GM21717 (cell line): ENCODE results near the gene ANK3.
"Not testable (repeated sequence)": the region's sequence is repeated elsewhere in the genome, so short reads cannot be mapped to it uniquely, and the experiment has no call there.

Source experiments
- ATAC-seq: cut with Tn5 transposase; IDR thresholded peaks from one replicate; pipeline ENCODE4 v1.9.1; 2021; ENCODE audit warnings: mild to moderate bottlenecking, moderate library complexity; ENCODE audit not compliant: unreplicated experiment

Gene ANK3

DNA sequence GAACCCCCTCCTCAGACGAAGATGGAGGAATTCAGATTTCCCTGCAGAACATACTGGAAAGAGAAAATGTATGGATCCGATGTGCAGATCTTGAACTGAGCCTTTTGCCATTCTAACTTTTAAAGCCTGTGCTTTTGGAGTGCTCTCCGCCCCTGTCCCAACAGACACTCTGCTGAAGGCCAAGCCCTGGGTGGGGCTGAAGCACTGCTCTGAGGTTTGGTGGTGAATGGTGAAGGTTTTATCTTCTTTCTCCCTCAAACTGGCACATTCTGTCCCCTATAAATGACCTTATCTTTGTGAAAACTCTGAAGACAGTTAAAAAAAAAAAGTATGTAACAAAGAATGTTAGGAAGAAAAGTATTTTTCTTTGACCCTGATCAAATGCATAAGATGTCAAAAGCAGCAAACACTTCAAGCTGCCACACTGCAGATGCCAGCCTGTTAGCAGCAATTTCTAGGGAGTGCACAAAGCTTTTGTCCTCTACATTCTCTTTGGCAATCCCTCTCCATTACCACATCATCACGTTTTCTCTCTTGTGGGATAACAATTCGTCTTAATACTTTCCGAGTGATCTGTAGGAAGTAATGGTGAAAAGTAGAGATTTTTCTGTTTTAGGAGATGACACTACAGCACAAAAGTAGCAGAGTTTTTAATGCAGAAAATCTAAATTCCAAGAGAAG, 346.0 kb downstream of the ANK3 start:
- no peak for ATAC-seq

DNA sequence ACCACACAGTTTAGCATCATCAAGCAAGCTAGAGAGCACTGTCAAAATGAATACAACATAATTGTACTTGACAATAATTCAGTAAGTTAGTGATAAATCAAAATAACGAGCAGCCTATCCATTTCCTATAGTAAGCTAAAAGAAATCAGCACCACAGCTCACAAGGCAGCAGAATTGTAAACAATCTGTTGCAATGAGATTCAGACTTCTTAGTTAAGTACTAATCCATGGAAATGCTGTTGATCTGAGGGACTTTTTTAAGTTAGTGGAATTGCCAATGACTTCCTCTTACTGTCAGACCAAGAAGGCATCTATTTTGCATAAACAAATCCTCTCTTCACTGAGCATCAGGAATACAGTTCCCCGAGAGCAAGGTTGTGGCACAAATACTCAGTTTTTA, 346.8 kb downstream of the ANK3 start:
- ATAC-seq: no peak

DNA sequence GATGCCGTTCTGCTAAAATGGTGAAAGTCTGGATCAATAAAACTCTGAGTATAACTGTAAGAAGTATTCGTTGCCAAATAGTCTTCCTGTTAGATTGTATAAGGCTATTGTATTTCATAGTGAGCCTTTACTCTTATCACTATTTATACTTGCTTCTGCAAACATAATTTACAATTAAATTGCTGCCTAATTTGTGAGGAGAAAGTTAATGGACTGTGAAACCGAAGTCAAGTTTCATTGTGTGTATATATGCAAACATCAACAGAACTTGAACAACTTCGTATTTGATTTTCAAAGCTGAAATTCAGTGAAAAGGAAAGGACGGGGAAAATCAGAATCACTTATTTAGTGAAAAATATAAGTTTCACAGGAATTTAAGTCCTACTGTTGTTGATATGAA, 347.4 kb downstream of the ANK3 start:
- ATAC-seq: no peak

DNA sequence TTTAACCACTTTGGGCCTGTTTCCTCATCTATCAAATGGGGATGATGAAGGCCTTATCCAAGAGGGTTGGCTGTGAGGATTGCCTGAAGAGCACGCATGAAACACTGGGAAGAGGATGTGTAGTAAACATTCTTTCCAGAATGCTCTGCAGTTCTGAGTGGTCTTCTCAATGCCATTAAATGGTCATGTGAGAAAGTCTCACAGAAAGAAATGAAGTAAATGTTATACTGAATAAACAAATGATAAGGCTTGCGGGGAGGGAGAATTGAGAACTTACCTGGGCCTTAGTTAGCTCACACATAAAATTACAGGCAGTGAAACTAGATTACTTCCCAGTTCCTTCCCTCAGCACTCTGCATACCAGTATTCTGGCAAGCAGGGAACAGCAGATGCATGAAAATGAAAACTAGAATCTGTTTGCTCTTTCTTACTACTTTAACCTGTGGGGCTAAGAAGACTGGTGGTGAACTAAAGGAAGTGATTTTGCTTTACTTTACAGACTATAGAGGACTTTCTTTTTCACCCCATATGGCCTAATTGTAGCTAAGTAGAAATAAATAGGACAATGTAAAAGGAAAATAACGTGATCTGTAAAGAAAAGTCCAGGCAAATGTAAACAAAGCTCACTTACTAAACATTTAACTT, 348.1 kb downstream of the ANK3 start:
- peak; percentile 61 for ATAC-seq

DNA sequence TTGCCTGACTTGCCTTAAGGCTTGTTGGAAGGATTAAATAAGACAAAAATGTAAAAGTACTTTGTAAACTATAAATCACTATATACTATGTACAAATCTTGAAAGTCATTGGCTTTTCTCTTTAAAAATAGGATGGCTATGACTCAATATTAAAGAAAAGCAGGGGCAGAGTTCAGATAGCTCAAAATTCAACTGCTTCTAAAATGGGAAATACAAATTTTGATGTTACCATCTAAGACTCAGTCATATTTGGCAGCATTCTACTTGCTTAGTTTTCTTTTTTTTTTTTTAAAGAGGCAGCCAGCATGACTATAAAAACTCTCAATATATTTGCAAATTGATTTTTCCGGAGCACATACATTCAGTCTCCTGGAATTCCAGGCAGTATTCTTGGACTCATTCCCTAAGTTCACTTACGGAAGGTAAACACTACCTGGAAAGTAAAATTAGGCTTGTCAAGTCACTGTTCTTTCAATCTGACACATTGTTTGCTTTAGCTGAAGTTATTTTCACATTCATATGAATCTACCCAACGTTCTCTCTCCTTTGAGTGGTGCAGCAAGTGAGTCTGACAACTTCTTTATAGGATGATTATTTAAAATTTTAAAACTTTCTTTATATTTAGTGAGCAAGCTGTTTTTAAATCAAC, 349.5 kb downstream of the ANK3 start:
- ATAC-seq: no peak

DNA sequence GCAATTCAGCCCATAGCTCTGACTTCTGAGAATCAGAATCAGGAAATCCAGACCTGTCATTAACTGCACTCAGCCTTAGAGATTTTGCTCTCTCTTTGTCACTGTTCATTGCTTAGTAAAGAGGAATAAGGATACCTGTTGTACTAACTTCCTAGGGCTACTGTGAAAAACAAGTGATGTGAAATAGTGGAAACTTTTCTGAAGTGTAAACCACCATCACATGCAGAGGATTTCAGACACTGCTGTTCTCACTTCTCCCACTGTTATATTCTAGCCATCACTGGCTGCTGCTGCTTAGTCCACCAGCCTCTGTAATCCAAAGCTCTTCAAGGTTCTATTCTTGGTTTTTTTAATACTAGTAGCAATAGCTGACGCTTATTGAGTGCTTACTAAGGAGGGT, 353.7 kb downstream of the ANK3 start:
- ATAC-seq: no peak

DNA sequence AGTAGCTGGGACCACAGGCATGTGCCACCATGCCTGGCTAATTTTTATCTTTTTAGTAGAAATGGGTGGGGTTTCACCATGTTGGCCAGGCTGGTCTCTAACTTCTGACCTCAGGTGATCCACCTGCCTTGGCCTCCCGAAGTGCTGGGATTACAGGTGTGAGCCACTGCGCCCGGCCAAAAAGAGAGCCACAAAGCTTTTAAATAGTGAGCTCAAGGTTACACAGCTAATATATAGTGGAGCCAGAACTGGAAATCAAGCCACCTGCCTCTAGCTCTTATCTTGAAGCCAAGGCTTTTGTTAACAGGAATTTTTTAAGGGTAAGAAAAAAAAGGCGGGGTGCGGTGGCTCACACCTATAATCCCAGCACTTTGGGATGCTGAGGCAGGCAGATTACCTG, 354.3 kb downstream of the ANK3 start:
- not testable (repeated sequence) for ATAC-seq

DNA sequence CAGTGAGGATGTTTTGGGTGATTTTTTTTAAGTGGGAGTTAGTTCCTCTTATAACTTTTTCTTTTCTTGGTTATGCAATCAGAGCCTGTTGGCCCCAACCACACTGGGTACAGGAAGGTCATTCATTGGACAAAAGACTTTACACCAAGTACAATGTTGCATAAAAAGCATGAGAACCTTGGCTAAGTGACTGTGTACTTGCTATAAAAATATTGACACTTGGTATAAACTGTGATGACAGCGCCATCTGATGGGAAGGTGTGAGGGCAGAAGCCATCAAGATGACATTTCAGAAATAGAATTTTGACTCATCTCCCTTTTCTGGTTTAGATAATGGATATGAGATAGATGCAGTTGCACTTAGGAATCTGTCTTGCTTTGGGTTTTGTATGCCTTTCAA, 357.0 kb downstream of the ANK3 start:
- ATAC-seq: peak; percentile 39

DNA sequence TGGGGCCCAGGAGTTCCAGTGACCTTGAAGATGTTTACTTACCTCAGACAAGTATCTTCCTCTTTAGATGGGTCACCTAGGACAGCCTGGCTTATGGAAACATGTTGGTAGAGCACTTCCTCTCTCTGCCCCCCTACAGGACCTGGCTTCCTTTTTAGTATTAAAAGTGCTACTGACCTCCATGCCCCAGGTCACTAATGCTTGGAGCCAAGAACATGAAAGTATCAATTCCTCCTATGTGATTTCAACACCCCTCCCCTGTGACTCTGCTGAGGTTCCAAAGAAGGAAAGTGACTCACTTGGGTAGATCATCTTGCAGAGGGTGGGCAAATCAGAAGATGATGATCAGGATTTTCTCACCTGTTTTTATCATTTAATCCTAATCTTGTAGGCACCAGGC, 358.0 kb downstream of the ANK3 start:
- peak; percentile 74 for ATAC-seq

DNA sequence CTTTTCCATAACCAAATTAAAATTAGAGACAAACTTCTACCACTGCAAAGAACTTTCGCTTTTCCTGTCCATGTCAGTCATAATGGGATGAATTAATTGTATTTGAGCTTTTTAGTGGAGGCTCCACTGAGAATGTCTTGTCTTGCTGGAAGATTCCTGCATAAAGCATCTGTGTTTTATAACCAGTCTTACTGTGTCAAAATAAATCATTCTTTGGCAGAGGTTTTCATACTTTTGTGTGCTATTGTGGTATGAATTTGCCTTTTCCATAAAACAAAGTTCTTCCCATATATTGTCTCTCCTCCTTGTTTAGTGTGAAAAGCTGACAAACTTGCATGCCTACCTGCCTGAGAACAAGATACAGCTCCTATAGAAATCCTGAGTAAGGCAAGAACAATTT, 358.5 kb downstream of the ANK3 start:
- no peak for ATAC-seq

DNA sequence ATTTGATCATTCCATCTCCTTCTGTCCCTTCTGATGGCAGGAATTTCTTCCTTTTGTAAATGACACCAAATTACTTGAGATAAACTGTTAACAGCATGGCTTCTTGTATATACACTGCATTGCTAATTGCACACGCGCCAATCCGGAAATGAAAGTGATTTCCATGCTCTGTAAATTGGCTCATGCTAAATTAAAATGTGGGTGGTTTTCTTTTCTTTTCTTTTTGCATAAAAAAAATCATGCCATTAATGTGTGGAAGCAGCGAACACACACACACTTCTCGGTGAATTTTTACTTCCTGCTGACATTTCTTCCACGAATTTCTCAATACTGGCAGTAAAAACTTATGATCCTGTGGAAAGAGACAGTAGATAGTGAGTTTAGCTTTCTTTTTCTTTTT, 360.2 kb downstream of the ANK3 start:
- ATAC-seq: no peak

DNA sequence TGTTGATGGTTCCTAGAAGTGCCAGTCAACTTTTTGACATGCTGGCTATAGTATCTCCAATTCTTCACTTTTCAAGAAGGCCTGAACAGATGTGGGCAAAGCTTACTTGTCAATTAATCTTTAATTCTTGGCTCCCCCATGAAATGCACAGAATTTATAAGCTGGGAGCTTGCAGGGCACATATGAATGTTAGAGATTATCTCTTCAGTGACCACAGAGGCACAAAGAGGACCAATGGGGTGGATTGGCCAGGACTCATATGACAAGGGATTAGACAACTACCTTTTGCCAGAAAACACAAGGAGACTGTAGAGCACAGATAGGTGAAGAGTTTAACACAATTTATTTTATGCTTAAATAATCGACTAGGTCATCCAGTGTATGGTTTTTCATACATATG, 361.6 kb downstream of the ANK3 start:
- no peak for ATAC-seq

DNA sequence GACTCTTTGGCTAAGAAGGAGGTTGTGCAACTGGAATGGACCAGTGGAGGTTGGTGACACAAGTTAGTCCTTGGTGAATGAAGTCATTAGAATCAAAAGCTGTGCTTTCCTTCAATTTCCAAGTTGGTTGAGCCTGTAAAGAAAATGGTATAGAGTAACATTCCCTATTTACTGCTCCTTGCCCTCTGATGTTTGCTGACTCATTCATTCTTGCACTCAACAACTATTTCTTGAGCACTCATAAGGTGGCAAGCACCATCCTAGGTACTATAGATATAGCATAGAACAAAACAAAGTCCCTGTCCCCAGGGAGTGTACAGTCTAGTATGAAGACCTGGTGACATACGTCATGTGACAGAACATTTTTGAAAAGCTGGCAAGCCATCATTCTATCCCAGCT, 364.4 kb downstream of the ANK3 start:
- no peak for ATAC-seq

DNA sequence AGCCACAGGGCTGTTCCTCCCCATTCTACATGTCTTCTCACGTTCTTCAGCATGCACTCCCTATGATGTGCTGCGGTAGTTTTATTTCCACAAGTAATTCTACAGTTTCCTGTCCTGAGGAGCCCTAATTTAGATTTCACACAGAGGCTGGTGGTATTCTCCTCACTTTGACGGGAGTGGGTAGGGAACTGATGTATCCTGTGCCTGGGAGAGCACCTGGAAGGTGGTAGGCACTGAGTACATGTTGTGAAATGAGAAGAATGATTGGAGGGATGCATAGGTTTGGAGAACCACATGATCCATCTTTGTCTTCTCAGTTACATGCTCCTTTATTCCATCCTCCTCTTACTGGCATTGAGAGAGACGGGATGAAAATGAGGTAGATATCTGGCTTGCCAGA, 365.2 kb downstream of the ANK3 start:
- no peak for ATAC-seq

DNA sequence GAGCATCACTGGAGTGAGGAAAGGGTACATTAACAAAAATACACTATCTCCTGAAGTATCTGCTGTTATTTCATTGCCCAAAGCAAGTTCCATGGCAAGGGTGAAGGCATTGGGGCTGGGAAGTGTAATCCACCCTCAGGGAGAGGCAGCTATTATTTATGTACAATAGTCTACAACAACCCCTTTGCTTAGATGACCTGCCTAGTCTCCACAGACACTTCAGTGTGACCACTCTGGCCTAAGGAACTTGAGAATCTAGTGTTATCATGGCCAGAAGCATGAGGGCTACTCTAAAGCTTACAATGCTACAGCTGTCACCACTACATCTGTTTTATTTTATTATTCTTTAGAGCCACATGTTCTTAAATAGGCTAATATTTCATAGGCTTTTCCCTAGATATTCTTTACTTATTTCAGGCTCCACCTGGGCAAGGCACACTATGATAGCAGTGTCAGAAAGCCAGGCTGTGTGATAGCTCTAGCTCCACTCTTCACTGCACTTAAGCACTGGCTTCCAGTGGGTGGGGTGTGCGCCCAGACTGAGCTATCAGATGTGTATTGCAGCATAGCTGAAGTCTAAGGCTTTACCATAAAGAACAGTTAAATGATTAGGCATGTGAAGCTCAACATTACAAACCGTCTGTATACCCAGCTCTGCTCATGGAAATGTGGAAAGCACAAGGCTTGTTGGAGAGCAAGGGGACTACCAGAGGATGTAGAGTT, 366.4 kb downstream of the ANK3 start:
- ATAC-seq: no peak

DNA sequence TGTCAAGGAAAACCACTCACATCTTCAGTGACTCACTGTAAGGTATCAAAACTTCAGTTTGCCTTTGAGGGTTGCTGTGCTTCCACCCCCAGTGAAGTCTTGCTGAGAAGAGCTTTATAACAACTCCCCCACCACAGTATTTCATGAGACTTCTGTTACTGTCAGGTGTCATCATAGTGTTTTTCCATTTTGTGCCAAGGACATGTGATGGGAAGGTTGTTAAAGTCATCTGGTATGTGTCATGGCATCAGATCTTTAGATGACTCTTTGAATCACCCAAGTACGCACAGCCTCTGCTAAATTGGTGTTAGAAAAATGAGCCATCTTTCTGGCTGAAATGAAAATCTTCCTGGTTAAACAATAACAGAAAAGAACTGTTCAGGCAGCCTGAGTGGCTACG, 368.3 kb downstream of the ANK3 start:
- no peak for ATAC-seq

DNA sequence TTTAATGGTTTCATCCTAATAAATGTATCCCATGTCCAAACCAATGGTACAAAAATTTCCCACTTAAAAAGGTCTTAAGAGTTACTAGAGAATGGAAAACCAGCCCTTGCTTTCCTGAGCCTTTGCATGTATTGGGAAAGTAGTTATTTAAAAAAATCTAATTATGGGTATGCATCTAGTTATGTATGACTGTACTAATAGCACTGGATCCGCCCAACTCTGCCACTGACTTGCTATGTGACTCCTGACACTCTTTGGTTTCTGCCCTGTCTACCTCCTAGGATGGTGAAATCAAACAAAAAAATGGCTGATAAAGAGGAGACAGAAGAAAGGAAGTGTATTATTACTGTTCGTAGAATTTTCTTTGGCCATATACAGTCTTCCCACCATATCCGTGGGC, 372.9 kb downstream of the ANK3 start:
- no peak for ATAC-seq

DNA sequence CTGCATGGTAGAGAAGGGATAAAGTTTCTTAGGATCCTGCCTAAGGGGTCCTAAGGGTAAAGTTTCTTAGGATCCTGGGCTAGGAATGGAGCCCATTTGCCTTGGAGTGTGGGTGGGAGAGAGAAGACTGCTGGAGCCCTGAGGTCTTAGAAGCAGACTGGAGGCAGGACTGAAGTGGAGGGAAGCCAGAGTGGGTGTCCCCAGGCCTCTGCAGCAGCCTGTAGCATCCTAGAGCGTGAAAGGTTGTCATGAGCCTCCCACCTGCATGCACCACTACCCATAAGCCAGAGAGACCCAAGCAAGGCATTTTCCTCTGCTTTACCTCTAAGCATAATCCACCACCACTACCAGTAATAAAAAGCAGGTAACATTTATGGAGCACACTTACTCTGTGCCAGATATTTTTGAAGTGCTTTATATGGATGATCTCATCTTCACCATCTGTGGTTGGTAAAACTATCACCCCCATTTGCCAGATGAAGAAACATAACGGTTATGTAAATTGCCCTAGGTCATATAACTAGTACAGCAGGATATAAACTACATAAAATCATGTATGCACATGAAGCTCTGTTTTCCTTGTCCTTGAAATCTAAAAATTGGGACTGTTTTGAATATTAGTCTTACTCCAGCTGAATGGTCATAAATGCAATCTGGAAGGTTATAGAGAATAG, 379.8 kb downstream of the ANK3 start:
- no peak for ATAC-seq

DNA sequence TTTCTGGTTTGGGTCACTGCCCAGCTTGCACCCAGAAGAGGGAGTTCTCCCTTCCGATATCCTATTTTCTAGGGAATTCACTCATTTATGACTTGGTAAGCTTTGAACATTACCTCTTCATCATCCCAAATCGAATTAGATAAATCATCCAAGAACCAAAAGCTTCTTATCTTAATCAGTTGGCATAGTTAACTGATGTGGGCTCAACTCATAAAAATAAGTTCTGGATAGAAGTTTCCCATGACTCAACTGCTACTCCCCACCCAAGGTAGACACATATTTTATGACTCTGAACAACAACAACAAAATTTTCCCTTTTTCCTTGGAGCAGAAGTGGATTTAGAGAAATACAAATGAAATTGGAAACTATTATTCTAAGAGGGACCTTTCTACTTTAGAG, 380.4 kb downstream of the ANK3 start:
- no peak for ATAC-seq

DNA sequence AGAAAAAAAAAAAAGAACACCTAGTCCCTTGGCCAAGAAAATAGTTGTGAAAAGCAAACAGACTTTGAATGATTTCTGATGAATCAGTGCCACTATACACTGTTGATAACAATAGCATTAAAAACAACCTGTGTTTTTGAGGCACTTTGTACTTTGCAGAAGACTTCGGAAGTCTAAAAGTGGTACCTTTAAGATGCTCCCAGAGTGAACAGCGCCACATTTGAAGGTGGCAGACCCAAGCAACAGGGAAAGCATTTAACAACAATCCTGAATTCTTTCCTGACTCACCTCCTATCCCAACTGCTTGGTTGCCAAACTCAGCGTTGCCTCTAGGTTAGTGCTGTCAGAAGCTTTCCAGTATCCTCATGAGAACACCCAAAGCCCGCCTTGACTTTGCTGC, 380.9 kb downstream of the ANK3 start:
- ATAC-seq: no peak

DNA sequence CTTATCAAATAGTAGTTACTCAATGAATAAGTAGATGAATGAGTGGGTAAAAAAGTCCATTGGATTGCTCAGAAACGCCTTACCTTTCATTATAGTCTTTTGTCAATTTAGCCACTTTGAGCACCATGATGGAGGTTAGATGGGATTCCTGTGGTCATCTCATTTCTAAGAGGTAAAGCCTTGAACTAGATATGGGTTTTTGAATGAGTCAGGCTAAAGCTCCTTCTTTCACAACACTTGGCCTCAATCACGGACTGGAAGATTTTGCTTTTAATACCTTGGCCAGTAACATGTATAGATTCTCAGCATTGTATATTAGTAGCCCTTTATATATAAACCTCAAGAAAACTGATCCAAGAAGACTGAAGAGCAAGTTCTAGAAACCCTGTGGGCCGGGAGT, 383.6 kb downstream of the ANK3 start:
- no peak for ATAC-seq
